A673 (cell line): Measurements from ENCODE around the gene RUNX2.

Experiments used
- CTCF ChIP-seq: fragments of 300-800, 200-600 bp; sonication (generic); conservative IDR thresholded peaks from 2 replicates; pipeline ENCODE4 v1.5.1; 2017; ENCODE audit warnings: low read depth, mild to moderate bottlenecking, antibody characterized with exemption, low read length, moderate library complexity, mixed read lengths
- EZH2 ChIP-seq: fragments of 200-600 bp; sonication (generic); IDR thresholded peaks from 2 replicates; pipeline ENCODE4 v1.6.1; 2017; ENCODE audit warnings: borderline replicate concordance, low read depth, mild to moderate bottlenecking, mixed read lengths, antibody characterized with exemption, low read length; ENCODE audit not compliant: poor library complexity, severe bottlenecking

- TF ChIP-seq CTCF (no peak), EZH2 (no peak)
Measured at GRCh38 chr6:45420083-45420908, 92.2 kb downstream of the RUNX2 start.
